GM15510 (cell line): ENCODE data around the gene MYT1.

ENCODE experiments used
- POLR2A ChIP-seq: IDR thresholded peaks from 3 replicates; pipeline ENCODE4 v1.6.1; 2011; ENCODE audit warnings: borderline replicate concordance; ENCODE audit not compliant: insufficient read length; ENCODE audit errors: extremely low read depth

Gene MYT1

DNA sequence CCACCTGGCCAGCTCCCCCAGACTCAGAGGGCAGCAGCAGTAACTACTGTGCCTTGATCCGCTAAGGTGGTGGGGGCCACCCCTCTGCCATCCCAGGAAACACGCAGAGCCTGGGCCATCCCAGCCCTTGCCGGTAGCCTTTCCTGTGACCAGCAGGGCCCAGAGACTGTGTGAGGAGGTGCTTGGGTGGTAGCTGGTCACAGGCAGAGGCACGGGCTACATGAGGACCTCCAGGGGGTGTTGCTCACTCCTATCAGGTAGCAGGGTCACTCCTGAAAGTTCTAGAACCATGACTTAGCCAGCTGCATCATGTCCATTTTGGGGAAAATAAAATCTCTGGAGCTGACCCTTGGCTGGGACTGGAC is 114.0 kb downstream of the MYT1 start:
- TF ChIP-seq POLR2A: no peak

DNA sequence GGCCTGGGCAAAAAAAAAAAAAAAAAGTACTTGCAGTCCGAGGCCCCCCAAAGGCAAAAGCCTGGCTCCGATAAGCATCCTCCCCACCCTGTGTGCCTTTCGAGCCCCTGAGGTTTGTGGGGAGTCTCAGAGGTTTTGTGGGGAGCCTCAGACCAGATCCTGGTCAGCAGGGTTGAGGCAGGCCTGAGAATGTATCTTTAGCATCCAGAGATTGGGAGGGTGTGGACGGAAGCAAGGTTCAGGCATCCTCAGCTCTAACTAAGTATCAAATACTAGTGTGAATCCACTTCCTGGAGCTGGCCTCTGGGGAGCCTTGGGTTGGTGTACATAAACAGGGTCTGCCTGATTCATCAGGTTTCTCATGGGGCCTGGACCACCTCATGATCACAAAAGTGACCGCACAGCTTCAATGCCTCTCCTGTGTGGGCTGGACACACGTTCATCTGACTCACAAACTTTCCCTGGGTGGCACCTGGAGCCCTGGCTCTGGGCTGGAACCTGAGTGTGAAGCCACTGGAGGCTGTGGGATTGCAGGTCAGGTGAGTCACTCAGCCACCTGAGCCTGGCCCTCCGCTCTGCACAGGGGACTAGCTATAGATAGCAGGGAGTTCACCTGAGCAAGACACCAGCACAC is 115.7 kb downstream of the MYT1 start:
- no peak for TF ChIP-seq POLR2A

DNA sequence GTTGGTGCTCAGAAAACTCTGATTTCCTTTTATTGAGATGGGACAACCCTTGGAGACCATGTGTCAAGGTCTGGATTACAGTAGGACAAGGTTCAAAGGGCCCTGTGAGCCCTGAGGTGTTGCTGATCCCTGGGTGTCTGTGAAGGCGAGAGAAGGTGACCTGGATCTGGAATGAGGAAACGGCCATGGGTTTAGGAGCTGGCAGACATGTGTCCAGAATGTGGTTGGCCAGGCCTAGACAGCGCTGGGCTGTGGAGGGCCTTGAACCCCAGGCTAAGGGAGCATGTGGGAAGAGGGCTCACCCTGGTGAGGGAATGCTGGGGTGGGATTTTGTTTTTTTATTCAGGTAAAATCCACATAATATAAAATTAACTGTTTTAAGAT is 116.2 kb downstream of the MYT1 start:
- no peak for TF ChIP-seq POLR2A

DNA sequence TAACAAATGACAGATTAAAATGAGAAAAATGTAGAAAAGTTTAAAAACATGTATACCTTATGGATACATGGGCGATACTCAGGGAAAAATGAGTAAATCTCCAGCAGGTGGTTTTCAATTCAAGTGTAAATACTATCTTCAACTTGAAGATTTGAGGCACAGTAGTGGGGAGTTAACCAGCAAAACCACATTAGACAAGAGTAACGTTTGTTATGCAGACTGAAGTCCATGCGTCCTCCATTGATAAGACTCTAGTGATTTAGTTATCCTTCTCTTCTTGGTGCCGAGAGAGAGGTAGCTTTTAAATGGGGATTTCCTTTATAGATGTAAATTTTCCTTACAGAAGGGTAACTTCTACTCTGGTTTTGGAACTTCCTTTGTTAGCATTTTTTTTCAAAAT is 119.4 kb downstream of the MYT1 start:
- no peak for TF ChIP-seq POLR2A
